SK-N-SH (cell line): ENCODE measurements around the gene P4HA1. TPM values are rescaled to one million over a fixed set of nuclear protein-coding genes. Genes with fewer than 3 reads are reported as not detected.

Source experiments
- CTCF ChIA-PET: fragments of 300-600, 350-600 bp; formaldehyde crosslinking; extraction: SDS; loops from one replicate; lab custom pipeline; 2021; lab: Yijun Ruan, JAX
- POLR2A ChIA-PET: fragments of 350-600 bp; sonication (Branson Sonifier 250); formaldehyde crosslinking; extraction: SDS; loops from one replicate; lab custom pipeline; 2020; ENCODE audit warnings: antibody characterized with exemption, inconsistent platforms; lab: Yijun Ruan, JAX
- DNase-seq: peaks from one replicate; pipeline ENCODE4 v3.0.0; 2012
- H2AFZ ChIP-seq: fragments of 200-600 bp; sonication (generic); 2 replicates; pipeline ENCODE4 v1.8.1; 2016; ENCODE audit warnings: antibody characterized with exemption, mild to moderate bottlenecking, low read depth
- H3F3A ChIP-seq: fragments of 200-600 bp; sonication (generic); replicated peaks from 2 replicates; pipeline ENCODE3; 2016; ENCODE audit warnings: antibody characterized with exemption, mild to moderate bottlenecking; ENCODE audit not compliant: insufficient read depth
- H3K27ac ChIP-seq, 2 experiments: fragments of 200-500 bp in 1 of 2; fragments of 200-600 bp in 1 of 2; sonication (Bioruptor generic) in 1 of 2; sonication (generic), shearing (Covaris generic) in 1 of 2; 2 replicates each; pipeline versions ENCODE4 v1.5.1 to v1.6.1; 2014 to 2016; ENCODE audit warnings: low read depth in 2 of 2, inconsistent platforms in 1 of 2, low read length in 1 of 2, mild to moderate bottlenecking in 1 of 2, mixed read lengths in 1 of 2
- H3K27me3 ChIP-seq: fragments of 200-600 bp; sonication (generic), shearing (Covaris generic); 2 replicates; pipeline ENCODE4 v1.6.1; 2016; ENCODE audit warnings: mixed run types; ENCODE audit not compliant: insufficient read depth
- H3K36me3 ChIP-seq, 2 experiments: fragments of 200-500 bp in 1 of 2; fragments of 200-600 bp in 1 of 2; sonication (Bioruptor generic) in 1 of 2; sonication (generic) in 1 of 2; replicated peaks in 1 of 2; 2 replicates each; pipeline versions ENCODE3 to v1.5.1; 2014 to 2016; ENCODE audit warnings: low read length in 1 of 2, mild to moderate bottlenecking in 1 of 2; ENCODE audit not compliant: insufficient read depth in 2 of 2, control insufficient read depth in 1 of 2
- H3K4me1 ChIP-seq, 2 experiments: fragments of 200-500 bp in 1 of 2; fragments of 200-600 bp in 1 of 2; sonication (Bioruptor generic) in 1 of 2; sonication (generic), shearing (Covaris generic) in 1 of 2; 2 replicates each; pipeline versions ENCODE4 v1.5.1 to v1.6.1; 2014 to 2016; ENCODE audit warnings: low read depth in 1 of 2, low read length in 1 of 2, mixed run types in 1 of 2; ENCODE audit not compliant: insufficient read depth in 2 of 2, control insufficient read depth in 1 of 2
- H3K4me2 ChIP-seq: fragments of 200-600 bp; sonication (generic), shearing (Covaris generic); 2 replicates; pipeline ENCODE4 v1.6.1; 2017; ENCODE audit warnings: mixed run types
- H3K4me3 ChIP-seq, 2 experiments: fragments of 200-500 bp in 1 of 2; fragments of 200-600 bp in 1 of 2; sonication (Bioruptor generic) in 1 of 2; sonication (generic), shearing (Covaris generic) in 1 of 2; 2 replicates each; pipeline versions ENCODE4 v1.5.1 to v1.8.1; 2014 to 2016; ENCODE audit warnings: low read depth in 2 of 2, inconsistent platforms in 1 of 2, low read length in 1 of 2, mild to moderate bottlenecking in 1 of 2, mixed read lengths in 1 of 2, moderate library complexity in 1 of 2
- H3K79me2 ChIP-seq: fragments of 200-600 bp; sonication (generic); 2 replicates; pipeline ENCODE4 v1.8.1; 2017; ENCODE audit warnings: mild to moderate bottlenecking; ENCODE audit not compliant: insufficient read depth
- H3K9ac ChIP-seq: fragments of 200-600 bp; sonication (generic); 2 replicates; pipeline ENCODE4 v1.6.1; 2017; ENCODE audit warnings: mixed run types
- H3K9me2 ChIP-seq: fragments of 200-600 bp; sonication (generic); 2 replicates; pipeline ENCODE4 v1.6.1; 2017; ENCODE audit warnings: mixed run types
- H3K9me3 ChIP-seq: fragments of 200-600 bp; sonication (generic); 2 replicates; pipeline ENCODE4 v1.6.1; 2017; ENCODE audit warnings: mixed run types, mild to moderate bottlenecking, moderate library complexity
- H4K20me1 ChIP-seq: fragments of 200-600 bp; sonication (generic); 2 replicates; pipeline ENCODE4 v1.6.1; 2017; ENCODE audit warnings: mild to moderate bottlenecking, mixed run types; ENCODE audit not compliant: insufficient read depth
- FOSL2 ChIP-seq: IDR thresholded peaks from 2 replicates; pipeline ENCODE4 v1.4.0; 2012; ENCODE audit warnings: low read depth, mild to moderate bottlenecking, moderate library complexity, borderline replicate concordance
- FOXJ3 ChIP-seq: sonication (generic); formaldehyde crosslinking; IDR thresholded peaks from 2 replicates; pipeline ENCODE4 v1.5.1; 2020; ENCODE audit warnings: mild to moderate bottlenecking, missing genetic modification reagents
- FOXM1 ChIP-seq: IDR thresholded peaks from 2 replicates; pipeline ENCODE4 v1.4.0; 2012; ENCODE audit warnings: low read depth, mild to moderate bottlenecking
- JUND ChIP-seq: IDR thresholded peaks from 2 replicates; pipeline ENCODE4 v1.4.0; 2012
- MEF2A ChIP-seq: IDR thresholded peaks from 2 replicates; pipeline ENCODE4 v1.4.0; 2012; ENCODE audit warnings: low read depth, borderline replicate concordance
- MXI1 ChIP-seq: IDR thresholded peaks from 2 replicates; pipeline ENCODE4 v1.6.1; 2012; ENCODE audit warnings: mild to moderate bottlenecking, low read depth, low read length, improper control_type of control experiment
- TAF1 ChIP-seq: IDR thresholded peaks from 2 replicates; pipeline ENCODE4 v1.6.1; 2012; ENCODE audit warnings: low read depth, mild to moderate bottlenecking, low read length, moderate library complexity, borderline replicate concordance
- USF2 ChIP-seq: fragments of 150-350 bp; IDR thresholded peaks from 2 replicates; pipeline ENCODE4 v1.6.1; 2017; ENCODE audit warnings: antibody characterized with exemption, low read length, low read depth, borderline replicate concordance
- WGBS: methylation state at CpG from one replicate; pipeline ENCODE4 v1.1.6; 2017; ENCODE audit warnings: low lambda C conversion rate; 5-methylcytosine and 5-hydroxymethylcytosine counted together
- polyA plus RNA-seq, 3 experiments: library from polyadenylated mRNA; depleted of rRNA; stranded (reverse); fragments of >200 nt; gene quantifications; 2 replicates each; pipeline ENCODE4 v1.2.3, GENCODE V29; 2012
- TF ChIP-seq, protein P1 (sequence below): IDR thresholded peaks from 2 replicates; pipeline ENCODE4 v1.6.1; 2012; ENCODE audit warnings: mild to moderate bottlenecking, low read depth, low read length, moderate library complexity

Gene P4HA1
- polyA plus RNA-seq, 1 of the 3 experiments (the other 2 are of a cell fraction), result 34.8 TPM

DNA sequence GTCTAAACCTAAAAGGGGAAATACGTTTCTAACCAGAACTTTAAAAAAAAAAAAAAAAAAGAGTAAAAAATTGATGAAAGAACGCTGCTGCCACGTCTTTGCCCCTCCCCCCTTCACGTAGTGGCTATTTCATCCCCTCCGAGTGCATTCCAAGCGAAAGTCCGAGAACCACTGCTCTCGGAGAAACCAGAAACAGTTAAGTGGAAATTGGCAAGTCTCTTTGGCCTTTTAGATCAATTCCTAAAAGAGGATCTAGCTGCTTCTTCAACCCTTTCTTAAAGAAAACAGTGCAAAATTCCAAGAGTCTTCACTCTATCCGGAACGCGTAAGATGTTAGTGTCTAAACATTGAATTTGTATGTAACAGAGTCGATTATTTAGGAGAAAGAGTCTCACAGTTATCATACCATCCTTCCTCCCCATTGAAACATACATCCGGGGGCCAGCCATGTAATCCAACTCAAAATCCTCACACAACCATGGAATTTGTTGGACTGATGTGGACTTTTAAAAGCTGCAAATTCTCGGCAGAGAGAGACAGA lies 1.1 kb downstream of the P4HA1 start (continued):
- TF ChIP-seq, protein P1, sequence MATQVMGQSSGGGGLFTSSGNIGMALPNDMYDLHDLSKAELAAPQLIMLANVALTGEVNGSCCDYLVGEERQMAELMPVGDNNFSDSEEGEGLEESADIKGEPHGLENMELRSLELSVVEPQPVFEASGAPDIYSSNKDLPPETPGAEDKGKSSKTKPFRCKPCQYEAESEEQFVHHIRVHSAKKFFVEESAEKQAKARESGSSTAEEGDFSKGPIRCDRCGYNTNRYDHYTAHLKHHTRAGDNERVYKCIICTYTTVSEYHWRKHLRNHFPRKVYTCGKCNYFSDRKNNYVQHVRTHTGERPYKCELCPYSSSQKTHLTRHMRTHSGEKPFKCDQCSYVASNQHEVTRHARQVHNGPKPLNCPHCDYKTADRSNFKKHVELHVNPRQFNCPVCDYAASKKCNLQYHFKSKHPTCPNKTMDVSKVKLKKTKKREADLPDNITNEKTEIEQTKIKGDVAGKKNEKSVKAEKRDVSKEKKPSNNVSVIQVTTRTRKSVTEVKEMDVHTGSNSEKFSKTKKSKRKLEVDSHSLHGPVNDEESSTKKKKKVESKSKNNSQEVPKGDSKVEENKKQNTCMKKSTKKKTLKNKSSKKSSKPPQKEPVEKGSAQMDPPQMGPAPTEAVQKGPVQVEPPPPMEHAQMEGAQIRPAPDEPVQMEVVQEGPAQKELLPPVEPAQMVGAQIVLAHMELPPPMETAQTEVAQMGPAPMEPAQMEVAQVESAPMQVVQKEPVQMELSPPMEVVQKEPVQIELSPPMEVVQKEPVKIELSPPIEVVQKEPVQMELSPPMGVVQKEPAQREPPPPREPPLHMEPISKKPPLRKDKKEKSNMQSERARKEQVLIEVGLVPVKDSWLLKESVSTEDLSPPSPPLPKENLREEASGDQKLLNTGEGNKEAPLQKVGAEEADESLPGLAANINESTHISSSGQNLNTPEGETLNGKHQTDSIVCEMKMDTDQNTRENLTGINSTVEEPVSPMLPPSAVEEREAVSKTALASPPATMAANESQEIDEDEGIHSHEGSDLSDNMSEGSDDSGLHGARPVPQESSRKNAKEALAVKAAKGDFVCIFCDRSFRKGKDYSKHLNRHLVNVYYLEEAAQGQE, result 0 out of 2 replicates have a peak, but pooled peaks have one; percentile 46
- TF ChIP-seq FOXJ3 (CRISPR knock-in tag), result no peak
- TF ChIP-seq FOXM1, result no peak
- peak; percentile 67 for TF ChIP-seq TAF1
- no peak for TF ChIP-seq USF2
- no peak for TF ChIP-seq JUND

GRCh38 chr10:73094986-73095480 lies 1.6 kb downstream of the P4HA1 start:
- H3F3A ChIP-seq, result peaks cover 29% of the 10 kb centered on the region
- peak overlapping the region; percentile 84 to 87 for H3K4me3 ChIP-seq
- H4K20me1 ChIP-seq, result 0 out of 2 replicates have a peak, but pooled peaks cover 3% of the 10 kb centered on the region
- H3K79me2 ChIP-seq, result peaks cover 57% of the 10 kb centered on the region
- H3K4me1 ChIP-seq, result peaks cover 4% of the 10 kb centered on the region in 2 experiments; a peak in 3 of 4 replicates
- H2AFZ ChIP-seq, result peak overlapping the region; percentile 80
- H3K4me2 ChIP-seq, result peak overlapping the region; percentile 88
- H3K9me2 ChIP-seq, result no peaks in the 10 kb centered on the region
- H3K36me3 ChIP-seq, result peaks cover 0 to 4% of the 10 kb centered on the region in 2 experiments
- 1% methylated on average over 5 of the region's 5 CpGs for WGBS
- ChIA-PET POLR2A (interaction anchor here (2.7 kb wide), 1 partner anchor 15 kb away, joined by 16 read pairs; the partner anchor contains the start of gene NUDT13), CTCF (interaction anchor here (0.8 to 3.0 kb wide), 7 partner anchors 12 to 169 kb away, joined by 3 to 14 read pairs (median 3); partner anchors contain the start of gene FAM149B1)
- peak overlapping the region; percentile 96 to 97 for H3K27ac ChIP-seq
- H3K9me3 ChIP-seq, result no peaks in the 10 kb centered on the region
- peak overlapping the region; percentile 92 for H3K9ac ChIP-seq
- TF ChIP-seq MEF2A (no peak), JUND (no peak), MXI1 (no peak), FOSL2 (no peak)
- no peak for DNase-seq
- H3K27me3 ChIP-seq, result no peaks in the 10 kb centered on the region
